Measurements from ENCODE around the gene ASIC3.

DNA sequence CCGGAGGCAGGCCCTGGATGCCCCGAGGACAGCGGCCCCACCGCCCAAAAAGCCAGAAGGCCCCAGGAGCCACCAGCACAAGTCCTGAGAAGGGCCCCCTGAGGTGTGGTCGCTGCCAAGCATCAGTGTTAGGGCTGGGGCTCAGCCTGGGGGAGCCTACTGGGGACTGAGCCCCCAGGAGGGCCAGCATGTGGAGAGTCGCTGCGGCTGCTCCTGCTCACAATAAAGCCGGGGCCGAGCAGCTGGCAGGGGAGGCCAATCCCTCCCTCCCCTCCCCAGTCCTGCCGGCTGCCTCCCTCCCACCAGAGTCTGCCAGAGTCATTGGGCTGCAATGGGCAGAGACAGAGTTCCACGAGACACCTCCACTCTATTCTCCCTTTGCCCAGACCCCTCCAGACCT lies 3.1 kb upstream of the ASIC3 start:
- TF ChIP-seq POLR2A (IDR thresholded peaks at IDR 0.05) (no peak), EP300 (IDR thresholded peaks at IDR 0.05; ENCODE audit: low read depth) (no peak)
- TF ChIP-seq, protein P1, sequence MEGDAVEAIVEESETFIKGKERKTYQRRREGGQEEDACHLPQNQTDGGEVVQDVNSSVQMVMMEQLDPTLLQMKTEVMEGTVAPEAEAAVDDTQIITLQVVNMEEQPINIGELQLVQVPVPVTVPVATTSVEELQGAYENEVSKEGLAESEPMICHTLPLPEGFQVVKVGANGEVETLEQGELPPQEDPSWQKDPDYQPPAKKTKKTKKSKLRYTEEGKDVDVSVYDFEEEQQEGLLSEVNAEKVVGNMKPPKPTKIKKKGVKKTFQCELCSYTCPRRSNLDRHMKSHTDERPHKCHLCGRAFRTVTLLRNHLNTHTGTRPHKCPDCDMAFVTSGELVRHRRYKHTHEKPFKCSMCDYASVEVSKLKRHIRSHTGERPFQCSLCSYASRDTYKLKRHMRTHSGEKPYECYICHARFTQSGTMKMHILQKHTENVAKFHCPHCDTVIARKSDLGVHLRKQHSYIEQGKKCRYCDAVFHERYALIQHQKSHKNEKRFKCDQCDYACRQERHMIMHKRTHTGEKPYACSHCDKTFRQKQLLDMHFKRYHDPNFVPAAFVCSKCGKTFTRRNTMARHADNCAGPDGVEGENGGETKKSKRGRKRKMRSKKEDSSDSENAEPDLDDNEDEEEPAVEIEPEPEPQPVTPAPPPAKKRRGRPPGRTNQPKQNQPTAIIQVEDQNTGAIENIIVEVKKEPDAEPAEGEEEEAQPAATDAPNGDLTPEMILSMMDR (IDR thresholded peaks at IDR 0.05): no peak

Measured in transverse colon (tissue), 3 donors.